IMR-90 (cell line): Measurements from ENCODE around the gene TKFC. TPM values are rescaled to one million over a fixed set of nuclear protein-coding genes. Genes with fewer than 3 reads are reported as not detected.

Source experiments
- ATAC-seq: fragments of 200-7000 bp; cut with Tn5 transposase; 2 replicates; pipeline ENCODE4 v1.9.1; 2020; ENCODE audit warnings: low read depth, mild to moderate bottlenecking, moderate library complexity
- BruUV-seq: library from RNA; stranded (reverse); fragments of 400-500 nt; replicated peaks from 2 replicates; lab custom pipeline; 2021; lab: Mats Ljungman, UMichigan
- CTCF ChIA-PET: fragments of 300-600 bp; formaldehyde crosslinking; extraction: SDS; loops from one replicate; lab custom pipeline; 2021; ENCODE audit warnings: antibody characterized with exemption; lab: Yijun Ruan, JAX
- POLR2A ChIA-PET: fragments of 300-600 bp; sonication (Branson Sonifier 250); formaldehyde crosslinking; loops from one replicate; lab custom pipeline; 2022; ENCODE audit warnings: antibody characterized with exemption; ENCODE audit not compliant: unreplicated experiment; lab: Charles Lee
- DNase-seq: peaks from one replicate; pipeline ENCODE4 v3.0.0; 2013
- H2AFZ ChIP-seq: replicated peaks from 2 replicates; pipeline ENCODE3; 2013; ENCODE audit warnings: low read length, mild to moderate bottlenecking; ENCODE audit not compliant: poor library complexity
- H2AK5ac ChIP-seq: 2 replicates; pipeline ENCODE4 v1.6.1; 2013; ENCODE audit warnings: low read depth, low read length, inconsistent platforms
- H2AK9ac ChIP-seq: replicated peaks from 2 replicates; pipeline ENCODE3; 2013; ENCODE audit warnings: mild to moderate bottlenecking, low read depth, low read length, moderate library complexity; ENCODE audit not compliant: poor library complexity
- H2BK120ac ChIP-seq: 2 replicates; pipeline ENCODE4 v1.6.1; 2013; ENCODE audit warnings: low read depth, low read length, inconsistent platforms
- H2BK15ac ChIP-seq: 3 replicates; pipeline ENCODE4 v1.6.1; 2013; ENCODE audit warnings: low read depth, low read length, inconsistent platforms
- H2BK20ac ChIP-seq: 2 replicates; pipeline ENCODE4 v1.6.1; 2013; ENCODE audit warnings: low read depth, mild to moderate bottlenecking, inconsistent platforms, low read length, moderate library complexity
- H2BK5ac ChIP-seq: 2 replicates; pipeline ENCODE4 v1.6.1; 2013; ENCODE audit warnings: mild to moderate bottlenecking, low read depth, low read length, inconsistent platforms; ENCODE audit not compliant: poor library complexity, severe bottlenecking
- H3K14ac ChIP-seq: replicated peaks from 2 replicates; pipeline ENCODE4 v1.6.1; 2013; ENCODE audit warnings: low read depth, low read length, inconsistent platforms
- H3K18ac ChIP-seq: 2 replicates; pipeline ENCODE4 v1.6.1; 2013; ENCODE audit warnings: low read depth, low read length, control low read depth
- H3K23ac ChIP-seq: 2 replicates; pipeline ENCODE4 v1.6.1; 2013; ENCODE audit warnings: low read depth, low read length, inconsistent platforms
- H3K27ac ChIP-seq: 2 replicates; pipeline ENCODE4 v1.5.1; 2013; ENCODE audit warnings: mild to moderate bottlenecking, control low read depth, low read length; ENCODE audit not compliant: insufficient read depth
- H3K27me3 ChIP-seq: 2 replicates; pipeline ENCODE4 v1.6.1; 2013; ENCODE audit warnings: low read length; ENCODE audit not compliant: control insufficient read depth, insufficient read depth
- H3K36me3 ChIP-seq: 2 replicates; pipeline ENCODE4 v1.6.1; 2013; ENCODE audit warnings: low read length, mixed read lengths; ENCODE audit not compliant: control insufficient read depth, insufficient read depth
- H3K4ac ChIP-seq: 2 replicates; pipeline ENCODE4 v1.6.1; 2013; ENCODE audit warnings: low read depth, low read length, inconsistent platforms
- H3K4me1 ChIP-seq: 2 replicates; pipeline ENCODE4 v1.6.1; 2013; ENCODE audit warnings: low read length, mixed read lengths; ENCODE audit not compliant: control insufficient read depth, insufficient read depth
- H3K4me2 ChIP-seq: 2 replicates; pipeline ENCODE4 v1.6.1; 2013; ENCODE audit warnings: low read depth, mild to moderate bottlenecking, control low read depth, low read length, moderate library complexity
- H3K4me3 ChIP-seq: 2 replicates; pipeline ENCODE4 v1.5.1; 2013; ENCODE audit warnings: low read depth, mild to moderate bottlenecking, control low read depth, low read length, moderate library complexity; ENCODE audit not compliant: insufficient read depth
- H3K56ac ChIP-seq: 2 replicates; pipeline ENCODE4 v1.6.1; 2013; ENCODE audit warnings: low read length, inconsistent platforms; ENCODE audit not compliant: insufficient read depth; ENCODE audit errors: extremely low read depth
- H3K79me1 ChIP-seq, 2 experiments: 2 replicates each; pipeline ENCODE4 v1.6.1; 2013; ENCODE audit warnings: low read length in 2 of 2, inconsistent platforms in 1 of 2, low read depth in 1 of 2
- H3K9ac ChIP-seq: 2 replicates; pipeline ENCODE4 v1.6.1; 2013; ENCODE audit warnings: low read depth, low read length, control low read depth
- H3K9me1 ChIP-seq: 2 replicates; pipeline ENCODE4 v1.6.1; 2013; ENCODE audit warnings: low read length, inconsistent platforms; ENCODE audit not compliant: insufficient read depth
- H3K9me3 ChIP-seq: 2 replicates; pipeline ENCODE4 v1.6.1; 2013; ENCODE audit warnings: low read length; ENCODE audit not compliant: control insufficient read depth, insufficient read depth
- H4K20me1 ChIP-seq: 2 replicates; pipeline ENCODE4 v1.6.1; 2013; ENCODE audit warnings: low read length, inconsistent platforms; ENCODE audit not compliant: insufficient read depth
- H4K5ac ChIP-seq: 2 replicates; pipeline ENCODE4 v1.6.1; 2013; ENCODE audit warnings: mild to moderate bottlenecking, low read depth, low read length, control low read depth
- H4K8ac ChIP-seq, 2 experiments: 2 replicates each; pipeline ENCODE4 v1.6.1; 2013; ENCODE audit warnings: low read depth in 2 of 2, low read length in 2 of 2, control low read depth in 1 of 2, inconsistent platforms in 1 of 2
- H4K91ac ChIP-seq: 2 replicates; pipeline ENCODE4 v1.6.1; 2013; ENCODE audit warnings: low read depth, low read length, inconsistent platforms; ENCODE audit not compliant: insufficient read depth
- CHD1 ChIP-seq: IDR thresholded peaks from 2 replicates; pipeline ENCODE4 v1.6.1; 2012; ENCODE audit warnings: low read depth, low read length, improper control_type of control experiment
- FOS ChIP-seq: fragments of 150-350 bp; IDR thresholded peaks from 2 replicates; pipeline ENCODE4 v1.6.1; 2016; ENCODE audit warnings: low read depth, low read length
- MAZ ChIP-seq: IDR thresholded peaks from 2 replicates; pipeline ENCODE4 v1.6.1; 2012; ENCODE audit warnings: low read depth, mild to moderate bottlenecking, low read length, improper control_type of control experiment, moderate library complexity, borderline replicate concordance
- MXI1 ChIP-seq: IDR thresholded peaks from 2 replicates; pipeline ENCODE4 v1.6.1; 2012; ENCODE audit warnings: low read depth, mild to moderate bottlenecking, low read length, moderate library complexity, borderline replicate concordance
- POLR2A ChIP-seq: IDR thresholded peaks from 2 replicates; pipeline ENCODE4 v1.6.1; 2012; ENCODE audit warnings: mild to moderate bottlenecking, low read depth, low read length
- RCOR1 ChIP-seq: IDR thresholded peaks from 2 replicates; pipeline ENCODE4 v1.6.1; 2012; ENCODE audit warnings: mild to moderate bottlenecking, low read length, improper control_type of control experiment; ENCODE audit not compliant: insufficient replicate concordance
- SMC3 ChIP-seq: fragments of 150-350 bp; IDR thresholded peaks from 2 replicates; pipeline ENCODE4 v1.6.1; 2016; ENCODE audit warnings: low read depth, mild to moderate bottlenecking, antibody characterized with exemption, low read length, moderate library complexity
- WGBS, 2 experiments: methylation state at CpG; one replicate each; pipeline versions ENCODE4 v1.1.5 to v1.1.7; 2013; ENCODE audit warnings: missing lambda C conversion rate in 2 of 2; ENCODE audit not compliant: insufficient read length in 1 of 2; ENCODE audit errors: extremely low coverage in 2 of 2; 5-methylcytosine and 5-hydroxymethylcytosine counted together
- dilution Hi-C: fragments of 300-500 bp; cut with HindIII; formaldehyde crosslinking; loops from one replicate; pipeline ENCODE4 v1.14.3; 2018; ENCODE audit warnings: low sequenced_read_pairs; ENCODE audit not compliant: unreplicated experiment
- in situ Hi-C: fragments of 300-500 bp; cut with MboI; formaldehyde crosslinking; loops from 3 replicates; pipeline ENCODE4 v1.14.3; 2019; ENCODE audit warnings: low sequenced_read_pairs, inconsistent platforms, mixed read lengths
- intact Hi-C: fragments of 100-400 bp; cut with micrococcal nuclease; formaldehyde crosslinking; loops from 2 replicates; pipeline ENCODE4 v1.10.0; 2022
- polyA plus RNA-seq, 3 experiments: library from polyadenylated mRNA; depleted of rRNA; stranded (reverse); fragments of >200 nt; gene quantifications; 2 replicates each; pipeline ENCODE4 v1.2.3, GENCODE V29; 2012; ENCODE audit warnings: low replicate concordance in 1 of 3
- total RNA-seq: library from RNA; depleted of rRNA; stranded (reverse); fragments of >200 nt; gene quantifications from 2 replicates; pipeline ENCODE4 v1.2.3, GENCODE V29; 2012
- TF ChIP-seq, protein P1 (sequence below): fragments of 150-350 bp; IDR thresholded peaks from 2 replicates; pipeline ENCODE4 v1.6.1; 2017; ENCODE audit warnings: mild to moderate bottlenecking, antibody characterized with exemption, low read length, low read depth
- TF ChIP-seq, protein P2 (sequence below): fragments of 150-350 bp; IDR thresholded peaks from 2 replicates; pipeline ENCODE4 v1.6.1; 2016; ENCODE audit warnings: low read depth, mild to moderate bottlenecking, low read length, moderate library complexity, borderline replicate concordance

Gene TKFC
- total and polyA plus RNA-seq, 2 of the 4 experiments (the other 2 are of a cell fraction) = 10.4 to 30.8 TPM

DNA sequence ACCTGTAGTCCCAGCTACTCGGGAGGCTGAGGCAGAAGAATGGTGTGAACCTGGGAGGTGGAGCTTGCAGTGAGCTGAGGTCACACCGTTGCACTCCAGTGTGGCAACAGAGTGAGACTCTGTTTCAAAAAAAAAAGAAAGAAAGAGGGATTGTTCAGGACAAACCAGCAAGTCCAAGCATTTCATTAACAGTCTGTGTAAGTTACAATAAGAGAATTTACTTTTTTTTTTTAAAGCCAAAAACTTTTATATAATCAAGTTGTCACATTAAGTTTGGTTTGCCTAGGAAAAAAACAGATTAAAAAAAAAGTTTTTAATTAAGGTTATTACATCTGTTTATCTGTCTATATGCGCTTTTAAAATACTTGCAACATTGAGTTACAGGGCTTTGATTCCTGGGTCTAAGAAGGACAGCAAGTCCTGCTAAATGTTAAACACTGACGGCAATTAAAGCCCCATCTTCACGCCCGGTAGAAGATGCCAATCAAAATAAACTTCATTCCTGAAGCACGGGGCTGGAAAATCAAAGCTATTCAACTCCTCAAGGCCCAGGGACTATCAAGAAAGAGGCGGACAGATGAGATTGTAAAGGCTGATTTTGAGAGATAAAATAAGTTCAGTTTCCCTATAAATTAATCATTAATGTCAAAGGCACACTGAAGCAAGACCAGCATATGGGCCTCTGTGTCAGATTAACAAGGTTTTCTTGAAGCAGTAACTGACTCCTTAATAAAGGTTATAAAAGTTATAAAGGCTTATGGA is 39.8 kb downstream of the TKFC start:
- Histone ChIP-seq H3K4me3 (no peak overlapping the region), H2BK120ac (no peak overlapping the region), H2AK5ac (no peak overlapping the region), H2BK20ac (no peak overlapping the region), H4K20me1 (no peaks in the 10 kb centered on the region), H3K79me1 (peaks cover 6 to 14% of the 10 kb centered on the region in 2 experiments; a peak in 3 of 4 replicates), H3K14ac (no peak overlapping the region), H3K4me1 (peaks cover 9% of the 10 kb centered on the region), H2BK15ac (no peak overlapping the region), H4K5ac (no peak overlapping the region), H3K9me3 (0 out of 2 replicates have a peak, but pooled peaks cover 2% of the 10 kb centered on the region), H4K8ac (no peak overlapping the region), H2AFZ (no peak overlapping the region), H3K18ac (no peak overlapping the region), H3K36me3 (peaks cover 14% of the 10 kb centered on the region), H2AK9ac (no peak overlapping the region), H3K4me2 (no peak overlapping the region), H3K56ac (no peak overlapping the region), H3K27me3 (no peaks in the 10 kb centered on the region), H4K91ac (no peak overlapping the region), H3K4ac (no peak overlapping the region), H3K23ac (no peak overlapping the region), H2BK5ac (no peak overlapping the region), H3K27ac (no peak overlapping the region), H3K9ac (no peak overlapping the region), H3K9me1 (peaks cover under 1% of the 10 kb centered on the region; the same call in 1 of the 2 replicates)
- intact Hi-C loops = no loop called here
- TF ChIP-seq FOS = no peak
- no peak for TF ChIP-seq POLR2A
- no peak for TF ChIP-seq MAZ
- TF ChIP-seq RCOR1 = no peak
- TF ChIP-seq CHD1 = no peak
- TF ChIP-seq, protein P1, sequence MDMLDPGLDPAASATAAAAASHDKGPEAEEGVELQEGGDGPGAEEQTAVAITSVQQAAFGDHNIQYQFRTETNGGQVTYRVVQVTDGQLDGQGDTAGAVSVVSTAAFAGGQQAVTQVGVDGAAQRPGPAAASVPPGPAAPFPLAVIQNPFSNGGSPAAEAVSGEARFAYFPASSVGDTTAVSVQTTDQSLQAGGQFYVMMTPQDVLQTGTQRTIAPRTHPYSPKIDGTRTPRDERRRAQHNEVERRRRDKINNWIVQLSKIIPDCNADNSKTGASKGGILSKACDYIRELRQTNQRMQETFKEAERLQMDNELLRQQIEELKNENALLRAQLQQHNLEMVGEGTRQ = no peak
- TF ChIP-seq, protein P2, sequence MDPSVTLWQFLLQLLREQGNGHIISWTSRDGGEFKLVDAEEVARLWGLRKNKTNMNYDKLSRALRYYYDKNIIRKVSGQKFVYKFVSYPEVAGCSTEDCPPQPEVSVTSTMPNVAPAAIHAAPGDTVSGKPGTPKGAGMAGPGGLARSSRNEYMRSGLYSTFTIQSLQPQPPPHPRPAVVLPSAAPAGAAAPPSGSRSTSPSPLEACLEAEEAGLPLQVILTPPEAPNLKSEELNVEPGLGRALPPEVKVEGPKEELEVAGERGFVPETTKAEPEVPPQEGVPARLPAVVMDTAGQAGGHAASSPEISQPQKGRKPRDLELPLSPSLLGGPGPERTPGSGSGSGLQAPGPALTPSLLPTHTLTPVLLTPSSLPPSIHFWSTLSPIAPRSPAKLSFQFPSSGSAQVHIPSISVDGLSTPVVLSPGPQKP = no peak
- TF ChIP-seq SMC3 = no peak
- TF ChIP-seq MXI1 = no peak
- WGBS, 2 experiments = 100% methylated on average over 1 of the region's 8 CpGs; no CpG with 5 or more reads in 1 of the 2 experiments
- no TSS peak for BruUV-seq
- CTCF ChIA-PET = no interaction called here
- dilution Hi-C loops = no loop called here
- in situ Hi-C loops = no loop called here
- ATAC-seq = no peak
- POLR2A ChIA-PET = no interaction called here
- DNase-seq = no peak
